Trophoblast cell (in vitro differentiated cells and primary cell): Measurements from ENCODE around the gene TSPAN1.

Source experiments
- DNase-seq, 2 donors: peaks; one replicate each; pipeline ENCODE4 v3.0.0-alpha.2; 2016
- H2AFZ ChIP-seq: 2 replicates; pipeline ENCODE4 v1.6.1; 2013; ENCODE audit warnings: low read length, moderate library complexity, mild to moderate bottlenecking; ENCODE audit not compliant: insufficient read depth, poor library complexity
- H2AK5ac ChIP-seq: 2 replicates; pipeline ENCODE4 v1.6.1; 2013; ENCODE audit warnings: mild to moderate bottlenecking, low read length
- H2BK120ac ChIP-seq: 2 replicates; pipeline ENCODE4 v1.6.1; 2013; ENCODE audit warnings: low read length, mild to moderate bottlenecking, moderate library complexity; ENCODE audit not compliant: insufficient read depth, poor library complexity
- H2BK12ac ChIP-seq: 2 replicates; pipeline ENCODE4 v1.6.1; 2013; ENCODE audit warnings: mild to moderate bottlenecking, low read length, moderate library complexity
- H2BK5ac ChIP-seq: 2 replicates; pipeline ENCODE4 v1.6.1; 2013; ENCODE audit warnings: low read length, low read depth, moderate library complexity, mild to moderate bottlenecking; ENCODE audit not compliant: poor library complexity
- H3K14ac ChIP-seq: 2 replicates; pipeline ENCODE4 v1.6.1; 2013; ENCODE audit warnings: mild to moderate bottlenecking, low read length
- H3K18ac ChIP-seq: 2 replicates; pipeline ENCODE4 v1.6.1; 2013; ENCODE audit warnings: mild to moderate bottlenecking, low read length
- H3K23ac ChIP-seq: 2 replicates; pipeline ENCODE4 v1.6.1; 2013; ENCODE audit warnings: low read length
- H3K27ac ChIP-seq: 2 replicates; pipeline ENCODE4 v1.5.1; 2013; ENCODE audit warnings: low read depth, mild to moderate bottlenecking, inconsistent platforms, low read length, moderate library complexity
- H3K27me3 ChIP-seq: 2 replicates; pipeline ENCODE4 v1.6.1; 2013; ENCODE audit warnings: inconsistent platforms, mild to moderate bottlenecking, low read length, moderate library complexity; ENCODE audit not compliant: insufficient read depth
- H3K36me3 ChIP-seq, 2 experiments: 1 replicate in 1 of 2; 2 replicates in 1 of 2; pipeline ENCODE4 v1.6.1; 2013; ENCODE audit warnings: low read length in 2 of 2, mild to moderate bottlenecking in 2 of 2, moderate library complexity in 1 of 2; ENCODE audit not compliant: insufficient read depth in 2 of 2, control insufficient read depth in 1 of 2
- H3K4ac ChIP-seq: 2 replicates; pipeline ENCODE4 v1.6.1; 2013; ENCODE audit warnings: low read depth, mild to moderate bottlenecking, low read length, moderate library complexity
- H3K4me1 ChIP-seq, 2 experiments: 1 replicate in 1 of 2; 2 replicates in 1 of 2; pipeline ENCODE4 v1.6.1; 2013; ENCODE audit warnings: low read length in 2 of 2, mild to moderate bottlenecking in 2 of 2, moderate library complexity in 1 of 2; ENCODE audit not compliant: insufficient read depth in 2 of 2, control insufficient read depth in 1 of 2
- H3K4me2 ChIP-seq: 2 replicates; pipeline ENCODE4 v1.6.1; 2013; ENCODE audit warnings: inconsistent platforms, mild to moderate bottlenecking, low read length, moderate library complexity
- H3K4me3 ChIP-seq: 2 replicates; pipeline ENCODE4 v1.5.1; 2013; ENCODE audit warnings: mild to moderate bottlenecking, low read depth, low read length, inconsistent platforms
- H3K79me1 ChIP-seq: one replicate; pipeline ENCODE4 v1.6.1; 2013; ENCODE audit warnings: low read length
- H3K79me2 ChIP-seq: 2 replicates; pipeline ENCODE4 v1.6.1; 2013; ENCODE audit warnings: low read length, mild to moderate bottlenecking; ENCODE audit not compliant: control insufficient read depth, insufficient read depth, poor library complexity
- H3K9ac ChIP-seq: 2 replicates; pipeline ENCODE4 v1.6.1; 2013; ENCODE audit warnings: mild to moderate bottlenecking, low read length
- H3K9me3 ChIP-seq: 2 replicates; pipeline ENCODE4 v1.6.1; 2013; ENCODE audit warnings: low read depth, mild to moderate bottlenecking, control low read depth, inconsistent platforms, low read length; ENCODE audit not compliant: insufficient read depth
- H4K12ac ChIP-seq: 2 replicates; pipeline ENCODE4 v1.6.1; 2013; ENCODE audit warnings: low read depth, mild to moderate bottlenecking, low read length, moderate library complexity
- H4K8ac ChIP-seq: 2 replicates; pipeline ENCODE4 v1.6.1; 2013; ENCODE audit warnings: low read depth, mild to moderate bottlenecking, low read length, moderate library complexity
- H4K91ac ChIP-seq: one replicate; pipeline ENCODE4 v1.6.1; 2013; ENCODE audit warnings: low read depth, mild to moderate bottlenecking, low read length, moderate library complexity
- WGBS: extraction: QIAGEN DNeasy Blood & Tissue Kit; methylation state at CpG from one replicate; pipeline ENCODE4 v1.1.7; 2013; ENCODE audit warnings: missing lambda C conversion rate; ENCODE audit not compliant: insufficient read length, insufficient coverage; ENCODE audit errors: extremely low coverage; 5-methylcytosine and 5-hydroxymethylcytosine counted together

TSPAN1 gene

DNA sequence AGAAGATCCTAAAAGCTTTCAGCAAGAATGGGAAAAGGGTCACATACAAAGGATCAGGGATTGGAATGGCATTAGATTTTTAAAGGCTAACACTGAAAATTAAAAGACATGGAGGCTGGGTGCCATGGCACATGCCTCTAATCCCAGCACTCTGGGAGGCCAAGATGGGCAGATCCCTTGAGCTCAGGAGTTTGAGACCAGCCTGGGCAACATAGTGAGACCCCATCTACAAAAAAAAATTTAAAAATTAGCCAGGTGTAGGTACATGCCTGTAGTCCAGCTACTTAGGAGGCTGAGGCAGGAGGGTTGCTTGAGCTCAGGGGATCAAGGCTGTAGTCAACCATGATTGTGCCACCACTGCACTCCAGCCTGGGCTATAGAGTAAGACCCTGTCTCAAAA is 40.6 kb downstream of the TSPAN1 start:
- peaks cover 7 to 10% of the 10 kb centered on the region in 2 experiments for H3K4me1 ChIP-seq
- H2BK120ac ChIP-seq = no peak overlapping the region
- H3K4me2 ChIP-seq = no peak overlapping the region
- H2BK12ac ChIP-seq = no peak overlapping the region
- DNase-seq = no peak
- H3K4me3 ChIP-seq = no peak overlapping the region
- H2BK5ac ChIP-seq = no peak overlapping the region
- no peak overlapping the region for H3K9ac ChIP-seq
- no peak overlapping the region for H2AFZ ChIP-seq
- H3K79me2 ChIP-seq = no peaks in the 10 kb centered on the region
- H3K27me3 ChIP-seq = no peaks in the 10 kb centered on the region
- H3K79me1 ChIP-seq = peaks cover 6% of the 10 kb centered on the region
- H3K36me3 ChIP-seq = no peaks in the 10 kb centered on the region
- H3K4ac ChIP-seq = no peak overlapping the region
- no peak overlapping the region for H4K8ac ChIP-seq
- H3K23ac ChIP-seq = no peak overlapping the region
- no peak overlapping the region for H3K18ac ChIP-seq
- H4K12ac ChIP-seq = no peak overlapping the region
- H3K9me3 ChIP-seq = no peaks in the 10 kb centered on the region
- no peak overlapping the region for H2AK5ac ChIP-seq
- H4K91ac ChIP-seq = no peak overlapping the region
- no peak overlapping the region for H3K14ac ChIP-seq
- H3K27ac ChIP-seq = no peak overlapping the region

DNA sequence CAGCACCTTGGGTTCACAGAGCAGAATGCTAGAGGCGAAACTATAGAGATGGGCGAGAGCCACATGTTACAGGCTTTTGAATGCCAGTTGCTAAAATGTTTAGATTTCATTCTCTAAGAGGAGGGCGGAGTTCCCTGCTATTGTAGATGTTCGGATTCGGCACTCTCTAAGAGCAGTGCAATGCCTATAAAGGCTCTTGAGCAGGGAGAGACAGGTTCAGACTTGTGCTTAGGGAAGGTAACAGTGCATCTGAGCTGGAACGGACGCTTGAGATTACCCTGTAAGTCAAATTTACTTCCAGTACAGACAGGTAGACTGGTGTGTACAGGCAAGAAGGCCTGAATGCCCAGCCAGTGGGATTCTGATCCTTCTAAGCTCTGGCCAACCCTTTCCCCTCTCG is 43.6 kb downstream of the TSPAN1 start:
- no peaks in the 10 kb centered on the region for H3K4me1 ChIP-seq

DNA sequence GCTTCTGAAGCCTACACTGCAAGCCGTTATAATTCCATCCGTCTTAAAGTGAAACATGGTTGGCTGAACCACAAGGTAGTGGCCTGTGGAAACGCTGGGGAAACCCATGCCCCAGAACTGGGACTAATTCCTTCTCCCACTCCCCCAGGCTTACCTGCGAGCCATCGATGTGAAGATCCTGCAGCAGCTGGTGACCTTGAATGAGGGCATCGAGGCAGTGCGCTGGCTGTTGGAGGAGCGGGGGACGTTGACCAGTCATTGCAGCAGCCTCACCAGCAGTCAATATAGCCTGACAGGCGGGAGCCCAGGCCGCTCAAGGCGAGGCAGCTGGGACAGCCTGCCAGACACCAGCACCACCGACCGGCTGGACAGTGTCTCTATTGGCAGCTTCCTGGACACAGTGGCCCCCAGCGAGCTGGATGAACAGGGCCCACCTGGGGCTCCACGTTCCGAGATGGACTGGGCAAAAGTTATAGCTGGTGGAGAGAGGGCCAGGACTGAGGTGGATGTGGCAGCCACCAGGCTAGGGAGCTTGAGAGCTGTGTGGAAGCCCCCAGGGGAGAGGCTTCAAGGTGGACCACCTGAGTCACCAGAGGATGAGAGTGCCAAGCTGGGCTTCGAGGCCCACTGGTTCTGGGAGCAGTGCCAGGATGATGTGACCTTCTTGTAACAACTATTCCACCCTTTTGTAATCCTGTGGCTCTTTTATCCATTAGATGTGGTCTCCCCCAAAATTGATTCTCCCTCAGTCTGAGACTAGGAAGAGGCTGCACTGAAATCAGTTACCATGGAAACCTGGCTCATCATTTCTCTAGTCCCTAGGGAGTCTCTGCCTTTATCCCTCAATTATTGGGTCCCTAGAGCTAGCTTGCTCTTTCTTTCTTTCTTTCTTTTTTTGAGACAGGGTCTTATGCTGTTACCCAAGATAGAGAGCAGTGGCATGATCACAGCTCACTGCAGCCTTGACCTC is 44.9 kb downstream of the TSPAN1 start:
- Histone ChIP-seq H2AFZ (no peak overlapping the region), H3K4me2 (no peak overlapping the region), H3K27me3 (no peaks in the 10 kb centered on the region), H3K14ac (no peak overlapping the region), H2BK12ac (no peak overlapping the region), H3K23ac (no peak overlapping the region), H4K12ac (no peak overlapping the region), H4K91ac (no peak overlapping the region), H3K36me3 (no peaks in the 10 kb centered on the region), H3K4ac (no peak overlapping the region), H3K18ac (no peak overlapping the region), H3K79me2 (no peaks in the 10 kb centered on the region), H3K9me3 (no peaks in the 10 kb centered on the region), H3K4me3 (no peak overlapping the region), H3K79me1 (no peaks in the 10 kb centered on the region), H2BK120ac (no peak overlapping the region), H2AK5ac (no peak overlapping the region), H3K27ac (no peak overlapping the region), H3K9ac (no peak overlapping the region), H4K8ac (no peak overlapping the region), H3K4me1 (no peaks in the 10 kb centered on the region), H2BK5ac (no peak overlapping the region)
- no CpG with 5 or more reads among the region's 18 CpGs for WGBS
- no peak for DNase-seq

More for the DNA sequence above, 43.6 kb downstream of the TSPAN1 start:
- Histone ChIP-seq H3K18ac (no peak overlapping the region), H3K27ac (no peak overlapping the region), H3K9me3 (no peaks in the 10 kb centered on the region), H3K27me3 (no peaks in the 10 kb centered on the region), H2BK120ac (no peak overlapping the region), H3K79me2 (no peaks in the 10 kb centered on the region), H3K9ac (no peak overlapping the region), H3K4me2 (no peak overlapping the region), H2BK12ac (no peak overlapping the region), H4K91ac (peak overlapping the region; percentile 0), H4K12ac (no peak overlapping the region), H3K79me1 (no peaks in the 10 kb centered on the region), H3K23ac (no peak overlapping the region), H2AFZ (no peak overlapping the region), H3K14ac (no peak overlapping the region), H3K4me3 (no peak overlapping the region), H2AK5ac (no peak overlapping the region), H4K8ac (no peak overlapping the region), H3K4ac (no peak overlapping the region), H3K36me3 (no peaks in the 10 kb centered on the region), H2BK5ac (no peak overlapping the region)
- WGBS = no CpG with 5 or more reads among the region's 8 CpGs
- no peak for DNase-seq

DNA sequence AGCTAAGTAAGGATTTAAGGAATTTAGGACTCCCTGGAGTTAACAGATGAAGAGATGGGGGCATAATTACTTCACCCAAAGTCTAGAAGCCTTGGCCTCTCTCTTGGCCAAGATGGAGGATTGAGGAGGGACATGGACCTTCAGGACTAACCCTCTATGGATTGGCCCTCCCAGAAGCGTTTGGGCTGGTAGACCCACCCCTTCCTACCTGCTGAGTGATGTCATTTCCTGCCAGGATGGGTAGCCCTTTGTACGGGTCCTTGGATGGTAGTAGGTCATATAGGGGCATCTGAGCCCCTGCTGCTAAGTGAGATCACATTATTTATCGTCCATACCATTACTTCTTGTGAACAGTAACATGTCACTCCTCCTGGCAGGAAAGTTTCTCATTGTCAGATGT is 45.9 kb downstream of the TSPAN1 start:
- Histone ChIP-seq H3K27ac (no peak overlapping the region), H3K4me2 (no peak overlapping the region), H2AFZ (no peak overlapping the region), H3K4me3 (no peak overlapping the region), H2BK12ac (no peak overlapping the region), H3K79me2 (no peaks in the 10 kb centered on the region), H3K4ac (no peak overlapping the region), H4K12ac (no peak overlapping the region), H2AK5ac (no peak overlapping the region), H2BK120ac (no peak overlapping the region), H3K23ac (no peak overlapping the region), H3K9me3 (no peaks in the 10 kb centered on the region), H3K9ac (no peak overlapping the region), H3K18ac (no peak overlapping the region), H4K91ac (no peak overlapping the region), H3K14ac (no peak overlapping the region), H3K79me1 (no peaks in the 10 kb centered on the region), H3K36me3 (no peaks in the 10 kb centered on the region), H3K27me3 (no peaks in the 10 kb centered on the region), H2BK5ac (no peak overlapping the region), H3K4me1 (no peaks in the 10 kb centered on the region), H4K8ac (no peak overlapping the region)
- DNase-seq = no peak
- WGBS = no CpG with 5 or more reads among the region's 3 CpGs
